ENCODE results near the gene DNAJC13.
"Not testable (repeated sequence)": the region's sequence is repeated elsewhere in the genome, so short reads cannot be mapped to it uniquely, and the experiment has no call there.

DNA sequence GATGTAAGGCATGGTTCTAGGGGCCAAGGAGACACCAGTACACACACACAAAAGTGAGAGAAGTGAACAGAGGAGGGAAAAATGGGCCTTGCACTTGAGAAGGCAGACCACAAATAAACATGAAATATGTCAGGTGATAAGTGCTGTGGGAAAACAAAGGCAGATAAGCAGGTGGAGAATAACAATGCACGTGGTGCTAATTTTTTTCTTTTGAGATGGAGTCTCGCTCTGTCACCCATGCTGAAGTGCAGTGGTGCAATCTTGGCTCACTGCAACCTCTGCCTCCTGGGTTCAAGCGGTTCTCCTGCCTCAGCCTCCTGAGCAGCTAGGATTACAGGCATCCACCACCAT lies 138.7 kb downstream of the DNAJC13 start:
- TF ChIP-seq, protein P1, sequence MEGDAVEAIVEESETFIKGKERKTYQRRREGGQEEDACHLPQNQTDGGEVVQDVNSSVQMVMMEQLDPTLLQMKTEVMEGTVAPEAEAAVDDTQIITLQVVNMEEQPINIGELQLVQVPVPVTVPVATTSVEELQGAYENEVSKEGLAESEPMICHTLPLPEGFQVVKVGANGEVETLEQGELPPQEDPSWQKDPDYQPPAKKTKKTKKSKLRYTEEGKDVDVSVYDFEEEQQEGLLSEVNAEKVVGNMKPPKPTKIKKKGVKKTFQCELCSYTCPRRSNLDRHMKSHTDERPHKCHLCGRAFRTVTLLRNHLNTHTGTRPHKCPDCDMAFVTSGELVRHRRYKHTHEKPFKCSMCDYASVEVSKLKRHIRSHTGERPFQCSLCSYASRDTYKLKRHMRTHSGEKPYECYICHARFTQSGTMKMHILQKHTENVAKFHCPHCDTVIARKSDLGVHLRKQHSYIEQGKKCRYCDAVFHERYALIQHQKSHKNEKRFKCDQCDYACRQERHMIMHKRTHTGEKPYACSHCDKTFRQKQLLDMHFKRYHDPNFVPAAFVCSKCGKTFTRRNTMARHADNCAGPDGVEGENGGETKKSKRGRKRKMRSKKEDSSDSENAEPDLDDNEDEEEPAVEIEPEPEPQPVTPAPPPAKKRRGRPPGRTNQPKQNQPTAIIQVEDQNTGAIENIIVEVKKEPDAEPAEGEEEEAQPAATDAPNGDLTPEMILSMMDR (IDR thresholded peaks at IDR 0.05): not testable (repeated sequence)
- TF ChIP-seq POLR2AphosphoS5, POLR2A (IDR thresholded peaks at IDR 0.05): not testable (repeated sequence)

Measured in prostate gland (tissue), 2 donors.